Measurements from ENCODE around the gene DUOXA2. TPM values are rescaled to one million over a fixed set of nuclear protein-coding genes. Genes with fewer than 3 reads are reported as not detected.

DUOXA2 gene
- total RNA-seq, 1 donor from 2014 or later = not detected

GRCh38 chr15:45148076-45149059 is 34.2 kb downstream of the DUOXA2 start:
- TF ChIP-seq, protein P1, sequence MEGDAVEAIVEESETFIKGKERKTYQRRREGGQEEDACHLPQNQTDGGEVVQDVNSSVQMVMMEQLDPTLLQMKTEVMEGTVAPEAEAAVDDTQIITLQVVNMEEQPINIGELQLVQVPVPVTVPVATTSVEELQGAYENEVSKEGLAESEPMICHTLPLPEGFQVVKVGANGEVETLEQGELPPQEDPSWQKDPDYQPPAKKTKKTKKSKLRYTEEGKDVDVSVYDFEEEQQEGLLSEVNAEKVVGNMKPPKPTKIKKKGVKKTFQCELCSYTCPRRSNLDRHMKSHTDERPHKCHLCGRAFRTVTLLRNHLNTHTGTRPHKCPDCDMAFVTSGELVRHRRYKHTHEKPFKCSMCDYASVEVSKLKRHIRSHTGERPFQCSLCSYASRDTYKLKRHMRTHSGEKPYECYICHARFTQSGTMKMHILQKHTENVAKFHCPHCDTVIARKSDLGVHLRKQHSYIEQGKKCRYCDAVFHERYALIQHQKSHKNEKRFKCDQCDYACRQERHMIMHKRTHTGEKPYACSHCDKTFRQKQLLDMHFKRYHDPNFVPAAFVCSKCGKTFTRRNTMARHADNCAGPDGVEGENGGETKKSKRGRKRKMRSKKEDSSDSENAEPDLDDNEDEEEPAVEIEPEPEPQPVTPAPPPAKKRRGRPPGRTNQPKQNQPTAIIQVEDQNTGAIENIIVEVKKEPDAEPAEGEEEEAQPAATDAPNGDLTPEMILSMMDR (IDR thresholded peaks at IDR 0.05; ENCODE audit: unreplicated experiment) = no peak
- Mint-ChIP-seq H3K4me1 (peaks cover 13% of the 10 kb centered on the region), H3K9me3 (no peaks in the 10 kb centered on the region), H3K27me3 (ENCODE audit: low read depth) (no peaks in the 10 kb centered on the region), H3K36me3 (no peaks in the 10 kb centered on the region), H3K27ac (peak overlapping the region; percentile 34), H3K4me3 (no peak overlapping the region)
- DNase-seq (ENCODE audit: low spot score in 2 of 2, unreplicated experiment in 2 of 2) = no peak

DNA sequence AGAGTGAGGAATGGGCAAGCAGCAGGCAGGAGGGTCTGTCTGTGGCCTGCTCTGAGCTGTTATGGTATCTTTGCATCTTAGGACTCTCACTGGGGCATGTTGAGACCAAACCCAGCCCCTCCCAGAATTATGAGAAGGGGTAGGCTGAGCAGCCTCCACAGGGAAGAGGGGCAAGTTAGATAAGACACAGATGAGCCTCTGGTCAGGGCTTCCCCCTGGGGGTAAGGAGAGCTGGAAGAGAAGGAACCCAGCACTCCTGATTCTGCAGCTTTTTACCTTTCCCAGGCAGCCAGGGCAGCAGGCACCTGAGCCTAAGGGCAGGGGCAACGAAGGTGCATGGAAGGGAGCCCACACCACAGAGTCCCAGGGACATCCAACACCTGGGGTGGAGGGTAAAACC is 34.9 kb downstream of the DUOXA2 start:
- no peak for DNase-seq (ENCODE audit: low spot score in 2 of 2, unreplicated experiment in 2 of 2)
- no peaks in the 10 kb centered on the region for H3K27me3 Mint-ChIP-seq (ENCODE audit: low read depth)

DNA sequence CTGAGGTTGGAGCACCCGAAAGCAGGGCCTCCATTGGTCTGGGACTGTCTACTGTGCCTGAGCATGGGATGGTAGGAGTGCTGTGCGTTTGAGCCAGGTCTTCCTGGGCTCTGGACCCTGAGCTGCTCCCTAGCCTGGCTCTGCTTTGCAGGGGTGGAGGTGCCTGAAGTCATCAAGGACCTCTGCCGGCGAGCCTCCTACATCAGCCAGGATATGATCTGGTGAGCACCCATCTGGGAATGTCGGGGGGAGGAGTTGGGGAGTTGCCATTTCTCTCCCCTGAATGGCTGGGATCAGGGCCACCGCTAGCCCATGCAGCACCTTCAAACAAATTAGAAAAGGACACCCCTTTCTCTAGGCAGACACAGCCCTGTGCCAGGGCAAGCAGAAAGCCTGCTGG is 36.4 kb downstream of the DUOXA2 start:
- Mint-ChIP-seq H3K27ac (no peak overlapping the region), H3K36me3 (no peaks in the 10 kb centered on the region), H3K9me3 (no peaks in the 10 kb centered on the region), H3K4me3 (no peak overlapping the region), H3K4me1 (peaks cover 18% of the 10 kb centered on the region), H3K27me3 (ENCODE audit: low read depth) (no peaks in the 10 kb centered on the region)
- DNase-seq (ENCODE audit: low spot score in 2 of 2, unreplicated experiment in 2 of 2) = no peak
- TF ChIP-seq, protein P1 (IDR thresholded peaks at IDR 0.05; ENCODE audit: unreplicated experiment) = no peak

More for the DNA sequence above, 34.9 kb downstream of the DUOXA2 start:
- H3K36me3 Mint-ChIP-seq = no peaks in the 10 kb centered on the region
- H3K9me3 Mint-ChIP-seq = no peaks in the 10 kb centered on the region
- TF ChIP-seq, protein P1 (IDR thresholded peaks at IDR 0.05; ENCODE audit: unreplicated experiment) = no peak
- no peak overlapping the region for H3K27ac Mint-ChIP-seq
- peaks cover 13% of the 10 kb centered on the region for H3K4me1 Mint-ChIP-seq
- H3K4me3 Mint-ChIP-seq = no peak overlapping the region

GRCh38 chr15:45150997-45151396 is 36.9 kb downstream of the DUOXA2 start:
- TF ChIP-seq, protein P1 (IDR thresholded peaks at IDR 0.05; ENCODE audit: unreplicated experiment) = no peak
- no peaks in the 10 kb centered on the region for H3K36me3 Mint-ChIP-seq

DNA sequence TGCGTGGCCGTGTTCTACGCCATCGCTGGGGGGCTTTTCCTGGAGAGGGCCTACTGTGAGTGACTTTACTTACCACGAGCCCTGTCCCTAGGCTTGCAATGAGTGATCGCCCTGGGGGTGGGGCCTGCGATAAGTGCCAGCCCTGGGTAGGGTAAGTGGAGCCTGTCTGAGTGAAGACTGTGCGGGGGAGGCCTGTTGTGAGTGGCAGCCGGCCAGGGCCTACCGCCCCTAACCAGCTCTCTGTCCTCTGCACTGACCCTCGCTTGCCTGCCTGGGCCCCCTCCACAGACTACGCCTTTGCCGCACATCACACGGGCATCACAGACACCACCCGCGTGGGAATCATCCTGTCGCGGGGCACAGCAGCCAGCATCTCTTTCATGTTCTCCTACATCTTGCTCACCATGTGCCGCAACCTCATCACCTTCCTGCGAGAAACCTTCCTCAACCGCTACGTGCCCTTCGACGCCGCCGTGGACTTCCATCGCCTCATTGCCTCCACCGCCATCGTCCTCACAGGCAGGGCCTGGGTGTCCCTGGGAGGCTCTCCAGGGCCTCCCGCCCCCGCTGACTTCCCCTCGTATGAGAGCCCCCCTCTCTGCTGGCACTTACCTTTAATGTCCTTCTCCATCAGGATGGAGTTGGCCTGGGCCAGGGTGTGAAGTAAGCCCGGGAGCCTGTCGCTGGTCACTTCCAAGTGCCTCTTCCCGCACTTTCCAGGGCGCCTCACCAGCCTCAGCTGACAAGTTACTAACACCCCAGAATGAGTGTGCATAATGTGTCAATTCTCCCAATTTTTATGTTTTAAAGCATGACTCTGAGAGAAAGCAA is 38.1 kb downstream of the DUOXA2 start:
- H3K4me3 Mint-ChIP-seq = no peak overlapping the region
- DNase-seq (ENCODE audit: low spot score in 2 of 2, unreplicated experiment in 2 of 2) = no peak
- H3K27me3 Mint-ChIP-seq (ENCODE audit: low read depth) = no peaks in the 10 kb centered on the region
- H3K4me1 Mint-ChIP-seq = peaks cover 14% of the 10 kb centered on the region
- no peak overlapping the region for H3K27ac Mint-ChIP-seq
- H3K9me3 Mint-ChIP-seq = no peaks in the 10 kb centered on the region
- TF ChIP-seq, protein P1 (IDR thresholded peaks at IDR 0.05; ENCODE audit: unreplicated experiment) = no peak
- H3K36me3 Mint-ChIP-seq = no peaks in the 10 kb centered on the region

More at GRCh38 chr15:45150997-45151396, 36.9 kb downstream of the DUOXA2 start:
- peaks cover 16% of the 10 kb centered on the region for H3K4me1 Mint-ChIP-seq
- H3K27ac Mint-ChIP-seq = no peak overlapping the region
- no peak for DNase-seq (ENCODE audit: low spot score in 2 of 2, unreplicated experiment in 2 of 2)
- H3K27me3 Mint-ChIP-seq (ENCODE audit: low read depth) = no peaks in the 10 kb centered on the region
- H3K9me3 Mint-ChIP-seq = no peaks in the 10 kb centered on the region
- no peak overlapping the region for H3K4me3 Mint-ChIP-seq
